ENCODE results near the gene PCP2.

- TF ChIP-seq CTCF (IDR thresholded peaks at IDR 0.05) (no peak), POLR2A (IDR thresholded peaks at IDR 0.05) (no peak)
These were observed 22.9 kb downstream of the PCP2 start for GRCh38 chr19:7610491-7611240.

Measured in esophagus squamous epithelium (tissue), 4 donors.